VCaP (cell line): Measurements from ENCODE around the gene ISOC2.
"Not testable (repeated sequence)": the region's sequence is repeated elsewhere in the genome, so short reads cannot be mapped to it uniquely, and the experiment has no call there.

Source experiments
- H3K27ac ChIP-seq: fragments of 450-650 bp; 2 replicates; pipeline ENCODE4 v1.5.1; 2017
- CTCF ChIP-seq: fragments of 450-650 bp; conservative IDR thresholded peaks from 2 replicates; pipeline ENCODE4 v1.5.1; 2017; ENCODE audit warnings: mild to moderate bottlenecking, moderate library complexity

Gene ISOC2

GRCh38 chr19:55451965-55452748 lies 9.3 kb downstream of the ISOC2 start:
- H3K27ac ChIP-seq: no peak overlapping the region
- TF ChIP-seq CTCF: no peak

GRCh38 chr19:55451163-55451964 lies 10.1 kb downstream of the ISOC2 start:
- TF ChIP-seq CTCF: no peak
- H3K27ac ChIP-seq: no peak overlapping the region

- no peak for TF ChIP-seq CTCF
- H3K27ac ChIP-seq: no peak overlapping the region
Measured at GRCh38 chr19:55449469-55449868, 12.0 kb downstream of the ISOC2 start.

GRCh38 chr19:55448175-55448490 lies 13.3 kb downstream of the ISOC2 start:
- not testable (repeated sequence) for H3K27ac ChIP-seq

GRCh38 chr19:55447421-55448174 lies 13.8 kb downstream of the ISOC2 start:
- no peak overlapping the region for H3K27ac ChIP-seq
- no peak for TF ChIP-seq CTCF

GRCh38 chr19:55446060-55446459 lies 15.4 kb downstream of the ISOC2 start:
- no peak overlapping the region for H3K27ac ChIP-seq
- TF ChIP-seq CTCF: no peak

GRCh38 chr19:55444646-55445045 lies 16.8 kb downstream of the ISOC2 start:
- TF ChIP-seq CTCF: no peak

More at GRCh38 chr19:55444646-55445045, 16.8 kb downstream of the ISOC2 start:
- H3K27ac ChIP-seq: no peak overlapping the region
